Measurements from ENCODE around the gene RIPPLY3.

GRCh38 chr21:36994501-36995158 is 11.9 kb upstream of the RIPPLY3 start:
- TF ChIP-seq, protein P1, sequence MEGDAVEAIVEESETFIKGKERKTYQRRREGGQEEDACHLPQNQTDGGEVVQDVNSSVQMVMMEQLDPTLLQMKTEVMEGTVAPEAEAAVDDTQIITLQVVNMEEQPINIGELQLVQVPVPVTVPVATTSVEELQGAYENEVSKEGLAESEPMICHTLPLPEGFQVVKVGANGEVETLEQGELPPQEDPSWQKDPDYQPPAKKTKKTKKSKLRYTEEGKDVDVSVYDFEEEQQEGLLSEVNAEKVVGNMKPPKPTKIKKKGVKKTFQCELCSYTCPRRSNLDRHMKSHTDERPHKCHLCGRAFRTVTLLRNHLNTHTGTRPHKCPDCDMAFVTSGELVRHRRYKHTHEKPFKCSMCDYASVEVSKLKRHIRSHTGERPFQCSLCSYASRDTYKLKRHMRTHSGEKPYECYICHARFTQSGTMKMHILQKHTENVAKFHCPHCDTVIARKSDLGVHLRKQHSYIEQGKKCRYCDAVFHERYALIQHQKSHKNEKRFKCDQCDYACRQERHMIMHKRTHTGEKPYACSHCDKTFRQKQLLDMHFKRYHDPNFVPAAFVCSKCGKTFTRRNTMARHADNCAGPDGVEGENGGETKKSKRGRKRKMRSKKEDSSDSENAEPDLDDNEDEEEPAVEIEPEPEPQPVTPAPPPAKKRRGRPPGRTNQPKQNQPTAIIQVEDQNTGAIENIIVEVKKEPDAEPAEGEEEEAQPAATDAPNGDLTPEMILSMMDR (IDR thresholded peaks at IDR 0.05 in 4 of 5, conservative IDR thresholded peaks at IDR 0.05 in 1 of 5): no peak
- TF ChIP-seq POLR2A (IDR thresholded peaks at IDR 0.05): no peak
